Heart left ventricle (tissue), 16 donors: ENCODE results near the gene PTK6. TPM values are rescaled to one million over a fixed set of nuclear protein-coding genes. Genes with fewer than 3 reads are reported as not detected.

Source experiments
- ATAC-seq, 4 donors: fragments of 200-7000 bp; cut with Tn5 transposase; one replicate each; pipeline ENCODE4 v1.9.1; 2020 to 2022; ENCODE audit warnings: moderate library complexity in 4 of 4, mild to moderate bottlenecking in 3 of 4, moderate number of reproducible peaks in 1 of 4
- DNase-seq, 5 donors: peaks; one replicate each; pipeline ENCODE4 v3.0.0-alpha.2; 2020
- H3K27ac ChIP-seq, 12 donors: fragments of 200-600 bp; sonication (generic) in 4 of 12; one replicate each; pipeline versions ENCODE4 v1.5.0 to v1.8.0; 2016 to 2022; ENCODE audit warnings: mild to moderate bottlenecking in 2 of 12
- H3K27me3 ChIP-seq, 9 donors: fragments of 200-600 bp; sonication (generic) in 2 of 9; one replicate each; pipeline versions ENCODE4 v1.5.1 to v1.8.0; 2016 to 2022; ENCODE audit warnings: mild to moderate bottlenecking in 3 of 9
- H3K36me3 ChIP-seq, 9 donors: fragments of 200-600 bp; sonication (generic) in 2 of 9; one replicate each; pipeline versions ENCODE4 v1.5.0 to v1.8.0; 2018 to 2022; ENCODE audit warnings: mild to moderate bottlenecking in 2 of 9
- H3K4me1 ChIP-seq, 12 donors: fragments of 200-600 bp; sonication (generic) in 4 of 12; one replicate each; pipeline versions ENCODE4 v1.5.0 to v1.8.0; 2016 to 2022; ENCODE audit warnings: mild to moderate bottlenecking in 3 of 12
- H3K4me3 ChIP-seq, 12 donors: fragments of 200-600 bp; sonication (generic) in 4 of 12; one replicate each; pipeline versions ENCODE4 v1.5.0 to v1.8.0; 2017 to 2022; ENCODE audit warnings: mild to moderate bottlenecking in 9 of 12, moderate library complexity in 4 of 12
- H3K9me3 ChIP-seq, 12 donors: fragments of 200-600 bp; sonication (generic) in 4 of 12; one replicate each; pipeline versions ENCODE4 v1.5.0 to v1.8.0; 2016 to 2022; ENCODE audit warnings: mild to moderate bottlenecking in 1 of 12
- POLR2A ChIP-seq, 2 donors: fragments of 450-650 bp; IDR thresholded peaks; one replicate each; pipeline ENCODE4 v1.6.1; 2017; ENCODE audit warnings: antibody characterized with exemption in 2 of 2, mild to moderate bottlenecking in 2 of 2, moderate library complexity in 2 of 2
- WGBS, 4 donors: extraction: QIAGEN DNeasy Blood & Tissue Kit in 2 of 4; methylation state at CpG; one replicate each; pipeline versions ENCODE4 v1.1.5 to v1.1.7; 2013 to 2018; 5-methylcytosine and 5-hydroxymethylcytosine counted together
- intact Hi-C, 10 donors: fragments of 100-400 bp; cut with DNase I; formaldehyde crosslinking; loops; one replicate each; pipeline versions ENCODE4 v1.11.1 to v1.14.2; 2022
- polyA plus RNA-seq, 2 donors: library from polyadenylated mRNA; stranded (reverse); fragments of 200-250 nt; gene quantifications; one replicate each; pipeline ENCODE4 v1.2.3, GENCODE V29; 2013
- total RNA-seq, 9 donors: library from RNA; depleted of rRNA in 2 of 9; stranded (reverse); fragments of >200 nt in 2 of 9; fragmentation: NEBNext Ultra II Directional in 3 of 9; extraction: Animal tissue kit (Norgen Biotek cat#: 25700) in 3 of 9; gene quantifications; one replicate each; pipeline versions ENCODE4 v1.1.0 to v1.2.4, GENCODE V29; 2016 to 2023
- TF ChIP-seq, protein P1 (sequence below), 12 donors: fragments of 200-600 bp; sonication (generic) in 4 of 12; IDR thresholded peaks; one replicate each; pipeline versions ENCODE4 v1.5.0 to v1.8.0; 2018 to 2022; ENCODE audit warnings: antibody characterized with exemption in 12 of 12, mild to moderate bottlenecking in 5 of 12
- donor health status: ischemic (EF 13 %, LVEDD 7.1; RV severe dilation, severe dysfunction).
- donor health status: healthy with polysubstance abuse.
- donor health status: DM: no; HTN: yes; CAD: no.
- donor health status: DM: no; HTN: no; CAD: no.
- donor health status: ischemic (EF 25% LVEDD 6.9; RV normal size, moderate dysfunction).
- donor health status: ischemic (EF 25% LVEDD 5.7; RV mildly dilated, moderate dysfunction).
- donor health status: healthy.
- donor health status: DM: yes; HTN: yes; CAD: no.
- donor health status: ischemic (EF 35%, LVEDD 5.7; RV mildly dilated, moderate dysfunction).
- donor health status: nonischemic (EF 11% LVEDD 7.7; RV severe dilation, severe dysfunction).
- donor health status: DM: yes; HTN: yes; CAD: no.
- donor health status: PGD.
- donor health status: ischemic (EF 29% LVEDD 5.4; RV normal size, mild dysfunction).
- donor health status: nonischemic (EF 23%, LVEDD 6.1; RV moderate dilation, normal function).

Gene PTK6
- total and polyA plus RNA-seq, 11 donors = 0.04 to 0.29 (median 0.12) TPM; not detected in 7

DNA sequence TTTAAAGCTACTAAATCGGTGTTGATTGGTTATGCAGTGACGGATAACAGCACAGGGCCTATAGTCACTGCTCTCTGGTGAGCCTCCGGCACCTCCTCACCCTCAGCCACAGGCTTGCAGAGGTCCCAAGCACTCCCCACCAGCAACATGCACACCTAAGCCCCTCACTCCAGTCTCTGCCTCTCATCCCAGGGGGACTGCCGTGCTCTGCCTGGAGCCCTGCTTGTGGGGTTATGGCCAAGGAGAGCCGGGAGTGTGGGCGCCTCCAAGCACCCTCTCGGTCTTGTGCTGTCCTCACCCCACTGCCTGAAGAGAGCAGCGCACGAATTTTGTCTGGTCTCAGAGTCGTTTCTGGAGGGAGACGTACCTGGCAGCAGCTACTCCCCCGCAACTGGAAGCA lies 31.5 kb downstream of the PTK6 start:
- no peak overlapping the region for H3K27ac ChIP-seq
- peaks cover 0 to 16% (median 0%) of the 10 kb centered on the region in 9 donors for H3K27me3 ChIP-seq
- H3K4me1 ChIP-seq = peaks cover 0 to 21% (median 10%) of the 10 kb centered on the region in 12 donors
- no peak for ATAC-seq
- H3K36me3 ChIP-seq = no peaks in the 10 kb centered on the region
- peaks cover 0 to 19% (median 3%) of the 10 kb centered on the region in 12 donors for H3K9me3 ChIP-seq
- intact Hi-C loops = no loop called here
- DNase-seq = peak in 1 of 5 donors; percentile 18
- no peak overlapping the region for H3K4me3 ChIP-seq
- TF ChIP-seq POLR2A (IDR thresholded peaks at IDR 0.05) = no peak
- TF ChIP-seq, protein P1, sequence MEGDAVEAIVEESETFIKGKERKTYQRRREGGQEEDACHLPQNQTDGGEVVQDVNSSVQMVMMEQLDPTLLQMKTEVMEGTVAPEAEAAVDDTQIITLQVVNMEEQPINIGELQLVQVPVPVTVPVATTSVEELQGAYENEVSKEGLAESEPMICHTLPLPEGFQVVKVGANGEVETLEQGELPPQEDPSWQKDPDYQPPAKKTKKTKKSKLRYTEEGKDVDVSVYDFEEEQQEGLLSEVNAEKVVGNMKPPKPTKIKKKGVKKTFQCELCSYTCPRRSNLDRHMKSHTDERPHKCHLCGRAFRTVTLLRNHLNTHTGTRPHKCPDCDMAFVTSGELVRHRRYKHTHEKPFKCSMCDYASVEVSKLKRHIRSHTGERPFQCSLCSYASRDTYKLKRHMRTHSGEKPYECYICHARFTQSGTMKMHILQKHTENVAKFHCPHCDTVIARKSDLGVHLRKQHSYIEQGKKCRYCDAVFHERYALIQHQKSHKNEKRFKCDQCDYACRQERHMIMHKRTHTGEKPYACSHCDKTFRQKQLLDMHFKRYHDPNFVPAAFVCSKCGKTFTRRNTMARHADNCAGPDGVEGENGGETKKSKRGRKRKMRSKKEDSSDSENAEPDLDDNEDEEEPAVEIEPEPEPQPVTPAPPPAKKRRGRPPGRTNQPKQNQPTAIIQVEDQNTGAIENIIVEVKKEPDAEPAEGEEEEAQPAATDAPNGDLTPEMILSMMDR (IDR thresholded peaks at IDR 0.05) = no peak
- WGBS, 4 donors = 74 to 91% (median 84%) methylated on average over 12 of the region's 12 CpGs

DNA sequence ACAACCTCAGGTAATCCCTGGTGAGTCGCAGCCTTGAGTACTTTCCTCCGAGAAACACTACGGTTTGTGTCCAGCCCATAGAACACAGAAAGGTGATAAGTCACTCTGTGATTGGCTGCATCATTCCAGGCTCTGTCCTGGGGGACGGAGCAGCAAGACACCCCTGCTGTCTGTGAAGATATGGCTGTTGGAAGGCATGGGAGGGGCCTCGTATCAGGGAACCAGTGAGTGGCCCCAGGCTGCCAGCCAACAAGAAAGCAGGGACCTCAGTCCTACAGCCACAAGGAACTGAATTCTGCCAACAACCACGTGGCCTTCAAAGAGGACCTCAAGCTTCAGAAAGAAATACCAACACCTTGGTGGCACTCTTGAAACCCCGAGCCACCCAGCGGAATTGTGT lies 31.9 kb downstream of the PTK6 start:
- Histone ChIP-seq H3K36me3 (no peaks in the 10 kb centered on the region), H3K4me1 (peaks cover 0 to 23% (median 11%) of the 10 kb centered on the region in 12 donors), H3K27ac (no peak overlapping the region), H3K27me3 (peaks cover 0 to 16% (median under 1%) of the 10 kb centered on the region in 9 donors), H3K4me3 (no peak overlapping the region), H3K9me3 (peaks cover 0 to 19% (median 3%) of the 10 kb centered on the region in 12 donors)
- WGBS, 4 donors = 79 to 88% (median 84%) methylated on average over 8 of the region's 8 CpGs
- no peak for TF ChIP-seq POLR2A (IDR thresholded peaks at IDR 0.05)
- TF ChIP-seq, protein P1 (IDR thresholded peaks at IDR 0.05) = no peak
- ATAC-seq (no peak), DNase-seq (no peak)
- intact Hi-C loops = no loop called here

GRCh38 chr20:63504642-63505041 lies 32.5 kb downstream of the PTK6 start:
- Histone ChIP-seq H3K4me1 (peaks cover 0 to 29% (median 15%) of the 10 kb centered on the region in 12 donors), H3K27me3 (peaks cover 0 to 16% (median 7%) of the 10 kb centered on the region in 9 donors), H3K4me3 (no peak overlapping the region), H3K9me3 (peaks cover 0 to 19% (median 3%) of the 10 kb centered on the region in 12 donors), H3K27ac (no peak overlapping the region), H3K36me3 (no peaks in the 10 kb centered on the region)
- DNase-seq = peak in 1 of 5 donors; percentile 6
- ATAC-seq = no peak
- intact Hi-C loops = no loop called here
- TF ChIP-seq, protein P1 (IDR thresholded peaks at IDR 0.05) = no peak
- no peak for TF ChIP-seq POLR2A (IDR thresholded peaks at IDR 0.05)
- 87 to 93% (median 91%) methylated on average over 9 of the region's 9 CpGs for WGBS, 4 donors

GRCh38 chr20:63503524-63503923 lies 33.7 kb downstream of the PTK6 start:
- peak overlapping the region in 3 of 12 donors; percentile 20 to 30 (median 29) for H3K27ac ChIP-seq
- intact Hi-C loops = no loop called here
- H3K4me3 ChIP-seq = no peak overlapping the region
- ATAC-seq (no peak), DNase-seq (no peak)
- H3K4me1 ChIP-seq = peaks cover 0 to 39% (median 17%) of the 10 kb centered on the region in 12 donors
- H3K36me3 ChIP-seq = no peaks in the 10 kb centered on the region
- peaks cover 0 to 26% (median 12%) of the 10 kb centered on the region in 9 donors for H3K27me3 ChIP-seq
- 38 to 53% (median 41%) methylated on average over 6 to 7 of the region's 7 CpGs for WGBS, 4 donors
- TF ChIP-seq POLR2A (IDR thresholded peaks at IDR 0.05) = no peak
- TF ChIP-seq, protein P1 (IDR thresholded peaks at IDR 0.05) = no peak
- peaks cover 0 to 19% (median 3%) of the 10 kb centered on the region in 12 donors for H3K9me3 ChIP-seq
